Measurements from ENCODE around the gene APOL2. TPM values are rescaled to one million over a fixed set of nuclear protein-coding genes. Genes with fewer than 3 reads are reported as not detected.
A peak's percentile ranks its signal among the peaks of the same experiment; 100 is the strongest.
"Not testable (repeated sequence)": the region's sequence is repeated elsewhere in the genome, so short reads cannot be mapped to it uniquely, and the experiment has no call there.

APOL2 gene
- polyA plus RNA-seq, 6 donors from 2014 or later, result 5.9 to 11.8 (median 8.0) TPM

GRCh38 chr22:36232715-36233401, 6.5 kb downstream of the APOL2 start:
- DNase-seq, result no peak
- peak; percentile 69 to 87 for ATAC-seq (ENCODE audit: low read depth in 2 of 2)
- H3K36me3 Mint-ChIP-seq, result peaks cover 29 to 54% of the 10 kb centered on the region in 2 donors
- no peaks in the 10 kb centered on the region for H3K27me3 Mint-ChIP-seq
- peaks cover 36 to 53% (median 43%) of the 10 kb centered on the region in 3 donors for H3K4me1 Mint-ChIP-seq
- H3K27ac Mint-ChIP-seq, result peak overlapping the region in 5 of 6 donors; percentile 33 to 90 (median 71)
- H3K9me3 Mint-ChIP-seq, result no peaks in the 10 kb centered on the region
- peak overlapping the region in 1 of 8 donors; percentile 40 for H3K4me3 Mint-ChIP-seq

GRCh38 chr22:36231051-36231450, 8.3 kb downstream of the APOL2 start:
- Mint-ChIP-seq H3K4me3 (peak overlapping the region in 1 of 8 donors; percentile 25), H3K4me1 (peaks cover 29 to 39% (median 29%) of the 10 kb centered on the region in 3 donors), H3K36me3 (peaks cover 26 to 48% of the 10 kb centered on the region in 2 donors)
- not testable (repeated sequence) for H3K27ac Mint-ChIP-seq; H3K27me3 Mint-ChIP-seq; H3K9me3 Mint-ChIP-seq; DNase-seq; ATAC-seq (ENCODE audit: low read depth in 2 of 2)

GRCh38 chr22:36229649-36230048, 9.7 kb downstream of the APOL2 start:
- peaks cover 20 to 25% (median 21%) of the 10 kb centered on the region in 3 donors for H3K4me1 Mint-ChIP-seq
- not testable (repeated sequence) for H3K4me3 Mint-ChIP-seq; H3K27me3 Mint-ChIP-seq; ATAC-seq (ENCODE audit: low read depth in 2 of 2); DNase-seq; H3K9me3 Mint-ChIP-seq; H3K27ac Mint-ChIP-seq
- H3K36me3 Mint-ChIP-seq, result peaks cover 24 to 37% of the 10 kb centered on the region in 2 donors

- DNase-seq, result no peak
- Mint-ChIP-seq H3K4me3 (no peak overlapping the region), H3K36me3 (peaks cover 24 to 36% of the 10 kb centered on the region in 2 donors), H3K9me3 (no peaks in the 10 kb centered on the region), H3K4me1 (peaks cover 17 to 20% (median 19%) of the 10 kb centered on the region in 3 donors), H3K27ac (no peak overlapping the region), H3K27me3 (no peaks in the 10 kb centered on the region)
- no peak for ATAC-seq (ENCODE audit: low read depth in 2 of 2)
These were observed 10.4 kb downstream of the APOL2 start for GRCh38 chr22:36228944-36229343.

GRCh38 chr22:36228369-36228768, 11.0 kb downstream of the APOL2 start:
- Mint-ChIP-seq H3K4me1 (peaks cover 14% of the 10 kb centered on the region in 3 donors), H3K36me3 (peaks cover 20 to 30% of the 10 kb centered on the region in 2 donors)
- not testable (repeated sequence) for ATAC-seq (ENCODE audit: low read depth in 2 of 2); H3K4me3 Mint-ChIP-seq; H3K27ac Mint-ChIP-seq; DNase-seq; H3K9me3 Mint-ChIP-seq; H3K27me3 Mint-ChIP-seq

- no peak for ATAC-seq (ENCODE audit: low read depth in 2 of 2)
- Mint-ChIP-seq H3K9me3 (no peaks in the 10 kb centered on the region), H3K27me3 (no peaks in the 10 kb centered on the region), H3K27ac (no peak overlapping the region), H3K4me1 (peaks cover 8 to 9% (median 8%) of the 10 kb centered on the region in 3 donors), H3K4me3 (no peak overlapping the region), H3K36me3 (peaks cover 19 to 25% of the 10 kb centered on the region in 2 donors)
- no peak for DNase-seq
These were observed 11.5 kb downstream of the APOL2 start for GRCh38 chr22:36227806-36228205.

- Mint-ChIP-seq H3K9me3 (no peaks in the 10 kb centered on the region), H3K27me3 (no peaks in the 10 kb centered on the region), H3K4me1 (peaks cover 4 to 7% (median 5%) of the 10 kb centered on the region in 3 donors), H3K36me3 (peaks cover 17 to 21% of the 10 kb centered on the region in 2 donors), H3K4me3 (no peak overlapping the region), H3K27ac (no peak overlapping the region)
- ATAC-seq (ENCODE audit: low read depth in 2 of 2) (no peak), DNase-seq (no peak)
These were observed 11.9 kb downstream of the APOL2 start for GRCh38 chr22:36227396-36227795.

- Mint-ChIP-seq H3K4me1 (peaks cover 5 to 10% (median 6%) of the 10 kb centered on the region in 3 donors), H3K4me3 (no peak overlapping the region), H3K27ac (peak overlapping the region in 1 of 6 donors; percentile 42), H3K9me3 (no peaks in the 10 kb centered on the region), H3K27me3 (no peaks in the 10 kb centered on the region), H3K36me3 (peaks cover 10 to 13% of the 10 kb centered on the region in 2 donors)
- no peak for DNase-seq
- no peak for ATAC-seq (ENCODE audit: low read depth in 2 of 2)
These were observed 13.1 kb downstream of the APOL2 start for GRCh38 chr22:36226189-36226588.

GRCh38 chr22:36225333-36225922, 13.9 kb downstream of the APOL2 start:
- ATAC-seq (ENCODE audit: low read depth in 2 of 2), result no peak
- Mint-ChIP-seq H3K27me3 (peaks cover 0 to 4% (median 0%) of the 10 kb centered on the region in 3 donors), H3K9me3 (no peaks in the 10 kb centered on the region), H3K4me3 (no peak overlapping the region), H3K36me3 (peaks cover 10 to 13% of the 10 kb centered on the region in 2 donors), H3K4me1 (peaks cover 5 to 10% (median 6%) of the 10 kb centered on the region in 3 donors), H3K27ac (no peak overlapping the region)
- no peak for DNase-seq

GRCh38 chr22:36224245-36224644, 15.1 kb downstream of the APOL2 start:
- Mint-ChIP-seq H3K4me3 (no peak overlapping the region), H3K4me1 (peaks cover 5 to 10% (median 6%) of the 10 kb centered on the region in 3 donors), H3K27me3 (peaks cover 0 to 10% (median 0%) of the 10 kb centered on the region in 3 donors), H3K36me3 (peaks cover 4 to 8% of the 10 kb centered on the region in 2 donors), H3K9me3 (no peaks in the 10 kb centered on the region), H3K27ac (peak overlapping the region in 1 of 6 donors; percentile 62)
- ATAC-seq (ENCODE audit: low read depth in 2 of 2), result no peak
- no peak for DNase-seq

GRCh38 chr22:36223504-36223903, 15.8 kb downstream of the APOL2 start:
- Mint-ChIP-seq H3K27me3 (peaks cover 0 to 14% (median 4%) of the 10 kb centered on the region in 3 donors), H3K4me3 (no peak overlapping the region), H3K9me3 (no peaks in the 10 kb centered on the region), H3K27ac (no peak overlapping the region), H3K36me3 (peaks cover 0 to 5% of the 10 kb centered on the region in 2 donors), H3K4me1 (peaks cover 5 to 10% (median 6%) of the 10 kb centered on the region in 3 donors)
- ATAC-seq (ENCODE audit: low read depth in 2 of 2) (no peak), DNase-seq (no peak)

GRCh38 chr22:36222887-36223450, 16.4 kb downstream of the APOL2 start:
- H3K27ac Mint-ChIP-seq, result peak overlapping the region in 1 of 6 donors; percentile 33
- H3K9me3 Mint-ChIP-seq, result no peaks in the 10 kb centered on the region
- peaks cover 0 to 18% (median 4%) of the 10 kb centered on the region in 3 donors for H3K27me3 Mint-ChIP-seq
- peaks cover 5 to 10% (median 6%) of the 10 kb centered on the region in 3 donors for H3K4me1 Mint-ChIP-seq
- ATAC-seq (ENCODE audit: low read depth in 2 of 2) (no peak), DNase-seq (no peak)
- H3K4me3 Mint-ChIP-seq, result peak overlapping the region in 1 of 8 donors; percentile 47
- no peaks in the 10 kb centered on the region for H3K36me3 Mint-ChIP-seq
